Transverse colon (tissue), 4 donors: ENCODE results near the gene TAC4. TPM values are rescaled to one million over a fixed set of nuclear protein-coding genes. Genes with fewer than 3 reads are reported as not detected.

Experiments used
- DNase-seq: peaks from one replicate; pipeline ENCODE4 v3.0.0-alpha.2; 2019
- H3K27ac ChIP-seq, 4 donors: fragments of 200-600 bp; sonication (generic); 2 replicates each; pipeline ENCODE4 v1.5.1; 2016 to 2018; ENCODE audit warnings: inconsistent platforms in 4 of 4
- H3K27me3 ChIP-seq: fragments of 200-600 bp; sonication (generic); 2 replicates; pipeline ENCODE4 v1.5.1; 2017; ENCODE audit warnings: inconsistent platforms
- H3K36me3 ChIP-seq, 4 donors: fragments of 200-600 bp; sonication (generic); 2 replicates each; pipeline ENCODE4 v1.5.1; 2017 to 2019; ENCODE audit warnings: inconsistent platforms in 4 of 4
- H3K4me1 ChIP-seq, 4 donors: fragments of 200-600 bp; sonication (generic); 2 replicates each; pipeline ENCODE4 v1.5.1; 2017 to 2020; ENCODE audit warnings: inconsistent platforms in 4 of 4
- H3K4me3 ChIP-seq, 4 donors: fragments of 200-600 bp; sonication (generic); 1 replicate in 1 of 4; 2 replicates in 3 of 4; pipeline versions ENCODE4 v1.5.1 to v1.6.1; 2017 to 2019; ENCODE audit warnings: inconsistent platforms in 4 of 4
- H3K9me3 ChIP-seq, 2 donors: fragments of 200-600 bp; sonication (generic); 2 replicates each; pipeline ENCODE4 v1.5.1; 2017 to 2019; ENCODE audit warnings: inconsistent platforms in 2 of 2
- EP300 ChIP-seq: sonication (generic); formaldehyde crosslinking; IDR thresholded peaks from one replicate; pipeline ENCODE4 v1.6.1; 2017; ENCODE audit warnings: antibody characterized with exemption, low read depth
- POLR2A ChIP-seq: fragments of 450-650 bp; IDR thresholded peaks from one replicate; pipeline ENCODE4 v1.6.1; 2016; ENCODE audit warnings: antibody characterized with exemption, mild to moderate bottlenecking, moderate library complexity
- POLR2AphosphoS5 ChIP-seq, 3 donors: sonication (generic); formaldehyde crosslinking; IDR thresholded peaks; one replicate each; pipeline ENCODE4 v1.6.1; 2016; ENCODE audit warnings: antibody characterized with exemption in 3 of 3
- WGBS, 2 donors: methylation state at CpG; one replicate each; pipeline ENCODE4 v1.1.5; 2018; ENCODE audit warnings: low coverage in 1 of 2; 5-methylcytosine and 5-hydroxymethylcytosine counted together
- in situ Hi-C, 4 donors: fragments of 200-750 bp; cut with MboI; loops; one replicate each; pipeline versions ENCODE4 v1.15.0 to v1.15.1; 2017; ENCODE audit warnings: low sequenced_read_pairs in 3 of 4, low pct_ligation_motif_present in 1 of 4, low pct_unique_long_range_greater_than_20kb in 1 of 4
- intact Hi-C: fragments of 100-400 bp; cut with DNase I; formaldehyde crosslinking; loops from one replicate; pipeline ENCODE4 v1.15.1; 2023; ENCODE audit warnings: low total_unique reads
- total RNA-seq, 4 donors: library from RNA; depleted of rRNA; stranded (reverse); fragments of >200 nt; gene quantifications; one replicate each; pipeline ENCODE4 v1.1.0, GENCODE V29; 2016
- TF ChIP-seq, protein P1 (sequence below), 5 experiments: fragments of 200-600 bp in 3 of 5; fragments of 450-650 bp in 2 of 5; sonication (generic) in 3 of 5; IDR thresholded peaks; 1 replicate in 2 of 5; 2 replicates in 3 of 5; pipeline ENCODE4 v1.5.1; 2016 to 2017; ENCODE audit warnings: antibody characterized with exemption in 5 of 5, inconsistent platforms in 3 of 5, mild to moderate bottlenecking in 2 of 5, moderate library complexity in 1 of 5

The TAC4 gene
- total RNA-seq, 4 donors from 2014 or later: not detected

DNA sequence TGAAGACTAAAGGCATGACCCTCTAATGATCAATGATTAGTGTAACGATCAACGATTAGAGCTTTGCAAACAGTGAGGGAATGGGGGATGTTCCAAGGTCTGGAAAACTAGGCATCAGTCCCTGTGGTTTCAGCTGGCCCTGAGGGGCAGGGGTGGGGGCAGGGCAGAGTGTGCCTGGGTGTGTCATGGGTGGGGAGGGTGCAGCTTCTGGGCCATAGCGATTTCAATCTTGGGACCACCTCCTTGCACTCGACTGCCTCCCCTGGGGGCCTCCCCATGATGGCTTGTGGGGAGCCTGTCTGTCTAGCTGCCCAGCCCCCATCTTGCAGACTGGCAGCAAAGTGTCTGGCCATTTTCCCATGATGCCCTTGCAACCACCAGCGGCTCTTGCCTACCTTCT lies 8.4 kb downstream of the TAC4 start:
- intact Hi-C loops: no loop called here
- WGBS, 2 donors: 73 to 93% methylated on average over 2 to 5 of the region's 5 CpGs
- Histone ChIP-seq H3K4me3 (no peak overlapping the region), H3K36me3 (no peaks in the 10 kb centered on the region), H3K27ac (no peak overlapping the region), H3K4me1 (peaks cover 0 to 17% (median 11%) of the 10 kb centered on the region in 4 donors), H3K9me3 (no peaks in the 10 kb centered on the region), H3K27me3 (no peaks in the 10 kb centered on the region)
- in situ Hi-C loops: no loop called here
- no peak for DNase-seq
- TF ChIP-seq, protein P1, sequence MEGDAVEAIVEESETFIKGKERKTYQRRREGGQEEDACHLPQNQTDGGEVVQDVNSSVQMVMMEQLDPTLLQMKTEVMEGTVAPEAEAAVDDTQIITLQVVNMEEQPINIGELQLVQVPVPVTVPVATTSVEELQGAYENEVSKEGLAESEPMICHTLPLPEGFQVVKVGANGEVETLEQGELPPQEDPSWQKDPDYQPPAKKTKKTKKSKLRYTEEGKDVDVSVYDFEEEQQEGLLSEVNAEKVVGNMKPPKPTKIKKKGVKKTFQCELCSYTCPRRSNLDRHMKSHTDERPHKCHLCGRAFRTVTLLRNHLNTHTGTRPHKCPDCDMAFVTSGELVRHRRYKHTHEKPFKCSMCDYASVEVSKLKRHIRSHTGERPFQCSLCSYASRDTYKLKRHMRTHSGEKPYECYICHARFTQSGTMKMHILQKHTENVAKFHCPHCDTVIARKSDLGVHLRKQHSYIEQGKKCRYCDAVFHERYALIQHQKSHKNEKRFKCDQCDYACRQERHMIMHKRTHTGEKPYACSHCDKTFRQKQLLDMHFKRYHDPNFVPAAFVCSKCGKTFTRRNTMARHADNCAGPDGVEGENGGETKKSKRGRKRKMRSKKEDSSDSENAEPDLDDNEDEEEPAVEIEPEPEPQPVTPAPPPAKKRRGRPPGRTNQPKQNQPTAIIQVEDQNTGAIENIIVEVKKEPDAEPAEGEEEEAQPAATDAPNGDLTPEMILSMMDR (IDR thresholded peaks at IDR 0.05): no peak
- TF ChIP-seq POLR2A: no peak
- no peak for TF ChIP-seq EP300
- TF ChIP-seq POLR2AphosphoS5 (IDR thresholded peaks at IDR 0.05): no peak

DNA sequence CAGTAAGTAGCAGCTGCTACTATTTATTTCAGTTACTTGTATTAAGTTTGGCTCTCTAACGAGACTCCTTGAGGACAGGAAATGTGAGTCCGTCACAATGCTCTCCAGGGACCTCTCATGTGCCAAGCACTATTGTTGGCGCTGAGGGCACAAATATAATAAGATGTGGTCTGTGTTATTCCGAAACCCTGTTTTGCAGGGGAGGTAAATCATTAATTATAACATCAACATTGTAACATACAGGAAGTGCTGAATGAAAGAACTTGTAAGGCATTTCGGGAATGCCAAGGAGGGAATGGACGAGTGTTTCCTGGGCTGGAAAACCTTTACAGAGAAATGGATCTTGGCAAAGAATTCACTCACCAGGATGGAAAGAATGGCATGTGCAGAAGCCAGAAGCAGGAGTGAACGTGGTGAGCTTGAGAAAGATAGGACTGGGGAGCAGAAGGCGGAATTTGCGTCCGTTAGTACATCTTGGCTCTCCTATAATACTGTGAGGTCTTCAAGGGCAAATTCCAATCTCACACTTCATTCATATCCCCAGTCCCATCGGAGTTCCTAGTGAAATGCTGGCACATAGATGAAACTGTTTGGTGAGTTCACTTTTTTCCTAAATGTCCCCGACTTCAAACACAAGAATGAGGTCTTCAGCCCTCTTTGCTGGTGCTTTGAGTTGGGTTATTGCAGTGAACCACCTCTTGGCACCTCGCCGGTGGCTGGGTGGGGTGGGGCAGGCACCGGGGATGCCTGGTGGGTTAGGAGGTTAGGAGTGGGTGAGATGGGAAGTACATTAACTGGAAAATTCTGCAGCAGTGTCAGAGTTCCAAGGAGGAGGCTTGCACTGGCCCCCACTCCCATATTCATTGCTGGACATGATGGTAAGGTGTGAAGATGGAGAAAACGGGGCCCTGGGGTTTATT lies 11.5 kb downstream of the TAC4 start:
- H3K4me3 ChIP-seq: no peak overlapping the region
- 39 to 46% methylated on average over 8 to 16 of the region's 16 CpGs for WGBS, 2 donors
- peak overlapping the region in 1 of 4 donors; percentile 18 for H3K27ac ChIP-seq
- TF ChIP-seq POLR2AphosphoS5 (IDR thresholded peaks at IDR 0.05): peak in 1 of 3 donors; percentile 4
- TF ChIP-seq, protein P1 (IDR thresholded peaks at IDR 0.05): no peak
- peaks cover 0 to 17% (median 9%) of the 10 kb centered on the region in 4 donors for H3K4me1 ChIP-seq
- in situ Hi-C loops: no loop called here
- no peaks in the 10 kb centered on the region for H3K9me3 ChIP-seq
- H3K27me3 ChIP-seq: no peaks in the 10 kb centered on the region
- H3K36me3 ChIP-seq: peaks cover 0 to 5% (median 0%) of the 10 kb centered on the region in 4 donors
- no peak for DNase-seq
- intact Hi-C loops: no loop called here

DNA sequence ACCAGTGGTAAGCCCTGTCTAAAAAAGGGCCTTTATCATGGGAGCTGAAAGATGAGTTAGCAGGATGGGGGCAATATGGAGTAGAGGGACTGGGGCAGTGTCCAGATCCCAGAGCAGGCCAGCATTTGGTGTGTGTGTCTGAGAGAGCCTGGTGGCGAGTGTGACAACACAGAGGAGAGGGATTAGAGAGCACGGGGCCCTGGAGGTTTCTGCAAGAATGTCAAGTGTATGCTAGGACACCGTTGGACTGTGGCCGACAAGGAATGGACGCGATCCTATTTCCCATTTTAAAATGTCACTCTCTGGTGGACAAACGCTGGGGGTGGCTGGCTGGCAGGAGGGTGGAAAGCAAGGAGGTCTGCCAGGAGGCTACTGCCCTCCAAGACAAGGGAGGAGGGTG lies 12.4 kb downstream of the TAC4 start:
- DNase-seq: no peak
- Histone ChIP-seq H3K9me3 (no peaks in the 10 kb centered on the region), H3K36me3 (peaks cover 0 to 5% (median 0%) of the 10 kb centered on the region in 4 donors), H3K27me3 (no peaks in the 10 kb centered on the region), H3K4me3 (no peak overlapping the region), H3K4me1 (peaks cover 0 to 17% (median 9%) of the 10 kb centered on the region in 4 donors), H3K27ac (no peak overlapping the region)
- WGBS, 2 donors: 90 to 92% methylated on average over 7 of the region's 7 CpGs
- intact Hi-C loops: no loop called here
- in situ Hi-C loops: no loop called here
- TF ChIP-seq POLR2AphosphoS5 (IDR thresholded peaks at IDR 0.05) (no peak), EP300 (no peak), POLR2A (no peak)
- TF ChIP-seq, protein P1 (IDR thresholded peaks at IDR 0.05): no peak

DNA sequence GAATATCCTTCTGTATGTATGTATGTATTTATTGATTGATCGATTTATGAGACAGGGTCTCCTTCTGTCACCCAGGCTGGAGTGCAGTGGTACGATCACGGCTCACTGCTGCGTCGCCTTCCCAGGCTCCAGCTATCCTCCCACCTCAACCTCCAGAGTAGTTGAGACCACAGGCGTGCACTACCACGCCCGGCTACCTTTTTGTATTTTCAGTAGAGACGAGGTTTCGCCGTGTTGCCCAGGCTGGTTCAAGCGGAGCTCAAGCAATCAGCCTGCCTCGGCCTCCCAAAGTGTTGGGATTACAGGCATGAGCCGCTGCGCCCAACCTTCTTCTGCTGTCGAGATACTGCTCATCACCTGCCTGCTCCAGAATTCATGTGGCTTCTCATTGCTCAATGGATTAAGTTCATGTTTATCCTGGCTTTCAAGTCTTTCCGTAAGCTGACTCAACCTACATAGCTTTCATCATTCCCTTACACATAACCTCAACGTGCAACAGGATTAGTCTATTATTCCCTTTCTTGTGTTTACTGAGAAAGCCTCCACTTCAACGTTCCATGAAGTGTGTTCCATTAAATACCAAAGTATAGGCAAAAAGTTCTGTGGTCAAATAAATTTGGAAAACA lies 13.6 kb downstream of the TAC4 start:
- H3K4me1 ChIP-seq: peaks cover 0 to 17% (median 9%) of the 10 kb centered on the region in 4 donors
- H3K4me3 ChIP-seq: no peak overlapping the region
- H3K27me3 ChIP-seq: no peaks in the 10 kb centered on the region
- no peaks in the 10 kb centered on the region for H3K9me3 ChIP-seq
- TF ChIP-seq, protein P1 (IDR thresholded peaks at IDR 0.05): no peak
- TF ChIP-seq POLR2A (no peak), POLR2AphosphoS5 (IDR thresholded peaks at IDR 0.05) (no peak), EP300 (no peak)
- H3K36me3 ChIP-seq: peaks cover 0 to 5% (median under 1%) of the 10 kb centered on the region in 4 donors
- WGBS, 2 donors: 98% methylated on average over 6 to 19 of the region's 19 CpGs
- intact Hi-C loops: no loop called here
- no peak overlapping the region for H3K27ac ChIP-seq
- DNase-seq: no peak
- in situ Hi-C loops: no loop called here
